Measurements from ENCODE around the gene USP6NL.

DNA sequence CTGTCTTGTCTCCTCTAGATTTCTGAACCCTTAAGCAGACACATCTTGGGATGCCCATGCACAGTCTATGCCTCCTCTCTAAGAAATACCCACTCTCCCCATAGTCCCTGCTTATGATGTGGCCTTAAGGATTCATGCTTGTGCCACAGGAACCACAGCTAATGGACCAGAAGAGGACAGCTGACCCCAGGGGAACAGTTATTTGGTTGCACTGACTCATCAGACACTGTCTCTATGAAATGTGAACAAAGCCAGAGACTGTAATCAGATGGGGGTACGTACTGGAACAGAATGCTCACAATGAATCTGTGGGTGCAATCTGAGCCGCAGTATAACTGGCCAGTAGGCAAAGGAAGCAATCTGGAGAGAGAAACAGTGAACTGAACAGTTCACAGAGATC, 121.9 kb downstream of the USP6NL start:
- TF ChIP-seq POLR2A (IDR thresholded peaks at IDR 0.05; ENCODE audit: low read length) (no peak), GATA1 (IDR thresholded peaks at IDR 0.05; ENCODE audit: low read depth, low read length) (no peak)

Measured in erythroblast (primary cell).